ENCODE data around the gene VSX2.
A peak's percentile ranks its signal among the peaks of the same experiment; 100 is the strongest.

The VSX2 gene

GRCh38 chr14:74302152-74302628 is 62.9 kb downstream of the VSX2 start:
- peak; percentile 28 for DNase-seq (ENCODE audit: low spot score)

DNA sequence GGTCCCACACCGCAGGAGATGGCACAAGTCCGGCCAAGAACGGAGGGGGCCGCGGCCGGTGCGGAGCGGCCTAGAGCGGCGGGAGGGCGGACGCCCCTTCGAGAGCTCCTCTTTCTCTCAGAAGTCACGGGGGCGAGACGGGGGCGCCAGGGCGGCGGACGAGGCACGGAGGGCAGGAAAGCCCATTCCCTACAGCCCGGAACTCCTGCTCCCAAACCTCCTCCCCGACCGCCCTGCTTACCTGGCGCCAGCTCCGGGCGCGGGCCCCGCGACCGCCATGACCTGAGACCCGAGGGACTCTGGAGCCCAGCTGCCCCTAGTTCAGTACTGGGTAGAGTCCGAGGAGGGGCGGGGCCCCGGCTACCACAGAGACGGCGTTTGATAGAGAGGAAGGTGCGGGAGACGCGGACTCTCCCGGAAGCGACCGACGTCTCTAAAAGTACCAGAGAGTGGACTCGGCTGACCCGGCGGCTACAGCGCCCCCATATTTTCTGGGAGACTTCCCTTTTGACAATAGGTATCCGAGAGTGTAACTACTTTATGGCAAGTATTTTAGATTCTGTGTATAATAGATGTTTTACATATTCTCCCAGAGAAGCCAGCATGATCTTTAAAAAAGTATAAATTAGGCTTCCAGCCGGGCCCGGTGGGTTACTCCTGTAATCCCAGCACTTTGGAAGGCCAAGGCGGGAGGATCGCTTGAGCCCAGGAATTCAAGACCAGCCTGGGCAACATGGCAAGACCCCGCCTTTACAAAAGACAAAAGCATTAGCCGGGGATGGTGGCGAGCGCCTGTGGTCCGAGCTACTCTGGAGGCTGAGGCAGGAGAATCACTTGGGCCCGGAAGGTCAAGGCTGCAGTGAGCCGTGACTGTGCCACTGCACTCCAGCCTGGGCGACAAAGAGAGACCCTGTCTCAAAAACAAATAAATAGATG is 63.7 kb downstream of the VSX2 start, which contains the start of gene ABCD4:
TSS of gene ABCD4 (minus strand) at position 301 of the 936 bp plus-strand sequence. CDS start at position 279, 22 bp downstream.
- DNase-seq (ENCODE audit: low spot score) = peak; percentile 69

DNA sequence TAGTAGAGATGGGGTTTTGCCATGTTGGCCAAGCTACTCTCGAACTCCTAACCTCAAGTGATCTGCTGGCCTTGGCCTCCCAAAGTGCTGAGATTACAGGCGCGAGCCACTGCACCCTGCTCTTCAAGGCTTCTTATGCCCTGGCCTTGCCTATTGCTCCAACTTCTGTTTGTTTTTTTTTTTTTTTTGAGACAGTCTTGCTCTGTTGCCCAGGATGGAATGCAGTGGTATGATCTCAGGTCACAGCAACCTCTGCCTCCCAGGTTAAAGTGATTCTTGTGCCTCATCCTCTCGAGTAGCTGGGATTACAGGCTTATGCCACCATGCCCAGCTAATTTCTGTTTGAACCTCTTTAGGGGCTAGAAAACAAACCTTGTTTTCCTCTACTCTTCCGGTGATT is 69.4 kb downstream of the VSX2 start:
- DNase-seq (ENCODE audit: low spot score) = no peak

DNA sequence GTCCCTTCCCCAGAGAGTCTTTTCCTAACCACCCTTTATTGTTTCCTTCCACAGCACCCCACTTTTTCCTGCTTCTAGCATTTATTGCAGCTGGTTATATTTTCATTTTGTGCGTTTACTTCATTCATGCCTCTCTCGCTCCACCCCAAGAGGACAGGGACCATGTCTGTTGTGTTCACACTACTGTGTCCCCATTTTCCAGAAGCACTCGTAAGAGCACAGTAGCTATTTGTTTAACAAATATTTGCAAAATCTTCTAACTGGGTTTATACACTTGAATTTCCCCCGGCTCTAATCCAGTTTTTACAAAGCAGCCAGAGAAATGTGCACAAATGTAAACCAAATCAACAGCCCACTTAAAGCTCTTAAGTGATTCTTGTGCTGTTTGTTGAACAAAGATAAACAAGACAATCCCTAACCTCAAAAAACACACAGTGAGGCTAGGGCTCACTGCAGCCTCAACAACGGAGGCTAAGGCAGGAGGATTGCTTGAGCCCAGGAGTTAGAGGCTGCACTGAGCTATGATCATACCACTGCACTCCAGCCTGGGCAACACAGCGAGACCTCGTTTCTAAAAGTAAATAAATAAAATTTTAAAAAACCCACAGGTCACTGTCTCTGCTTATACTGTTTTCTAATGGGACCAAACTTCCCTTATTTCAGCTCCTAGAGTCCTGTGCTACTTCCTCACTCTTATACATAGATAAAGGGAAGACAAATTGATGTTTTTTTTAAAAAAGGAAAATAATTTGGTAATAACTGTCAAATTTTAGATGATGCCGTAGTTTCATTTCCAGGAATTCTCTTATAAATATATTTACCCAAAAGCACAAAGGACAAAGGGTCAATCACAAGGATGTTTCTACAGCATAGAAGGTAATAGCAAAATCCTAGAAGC is 70.1 kb downstream of the VSX2 start:
- no peak for DNase-seq (ENCODE audit: low spot score)

GRCh38 chr14:74312161-74312560 is 72.9 kb downstream of the VSX2 start:
- DNase-seq (ENCODE audit: low spot score) = no peak
